Natural killer cell treated with Interleukin-12 subunit alpha and Interleukin-12 subunit beta and Interleukin-15 and Interleukin-18, amount 100 ng/mL, for 72 hours (primary cell): ENCODE data around the gene SURF4. TPM values are rescaled to one million over a fixed set of nuclear protein-coding genes. Genes with fewer than 3 reads are reported as not detected.

Experiments used
- ATAC-seq, 2 donors: fragments of 150-1000 bp; cut with Tn5 transposase in 1 of 2; sonication (Bioruptor Pico), chemical (Tn5 transposase) in 1 of 2; 2 replicates each; pipeline ENCODE4 v1.10.0; 2021
- DNase-seq: peaks from one replicate; pipeline ENCODE4 v3.0.0; 2022; ENCODE audit warnings: low spot score
- H3K27ac Mint-ChIP-seq, 2 donors: 1 replicate in 1 of 2; 2 replicates in 1 of 2; pipeline ENCODE4 v1.8.0; 2022; ENCODE audit warnings: mixed read lengths in 2 of 2, mild to moderate bottlenecking in 1 of 2, moderate library complexity in 1 of 2
- H3K27me3 Mint-ChIP-seq, 2 donors: 1 replicate in 1 of 2; 2 replicates in 1 of 2; pipeline ENCODE4 v1.8.0; 2022; ENCODE audit warnings: mixed read lengths in 2 of 2
- H3K36me3 Mint-ChIP-seq: one replicate; pipeline ENCODE4 v1.8.0; 2022; ENCODE audit warnings: mixed read lengths
- H3K4me1 Mint-ChIP-seq, 2 donors: 1 replicate in 1 of 2; 2 replicates in 1 of 2; pipeline ENCODE4 v1.8.0; 2022; ENCODE audit warnings: low read depth in 2 of 2, mixed read lengths in 2 of 2, mild to moderate bottlenecking in 1 of 2
- H3K4me3 Mint-ChIP-seq: one replicate; pipeline ENCODE4 v1.8.0; 2022; ENCODE audit warnings: mixed read lengths
- H3K9me3 Mint-ChIP-seq: 2 replicates; pipeline ENCODE4 v1.8.0; 2022; ENCODE audit warnings: mixed read lengths
- total RNA-seq, 2 donors: library from RNA; stranded (reverse); gene quantifications; one replicate each; pipeline ENCODE4 v1.2.3, GENCODE V29; 2022

The SURF4 gene
- total RNA-seq, 2 donors from 2014 or later, result 390 to 433 TPM

DNA sequence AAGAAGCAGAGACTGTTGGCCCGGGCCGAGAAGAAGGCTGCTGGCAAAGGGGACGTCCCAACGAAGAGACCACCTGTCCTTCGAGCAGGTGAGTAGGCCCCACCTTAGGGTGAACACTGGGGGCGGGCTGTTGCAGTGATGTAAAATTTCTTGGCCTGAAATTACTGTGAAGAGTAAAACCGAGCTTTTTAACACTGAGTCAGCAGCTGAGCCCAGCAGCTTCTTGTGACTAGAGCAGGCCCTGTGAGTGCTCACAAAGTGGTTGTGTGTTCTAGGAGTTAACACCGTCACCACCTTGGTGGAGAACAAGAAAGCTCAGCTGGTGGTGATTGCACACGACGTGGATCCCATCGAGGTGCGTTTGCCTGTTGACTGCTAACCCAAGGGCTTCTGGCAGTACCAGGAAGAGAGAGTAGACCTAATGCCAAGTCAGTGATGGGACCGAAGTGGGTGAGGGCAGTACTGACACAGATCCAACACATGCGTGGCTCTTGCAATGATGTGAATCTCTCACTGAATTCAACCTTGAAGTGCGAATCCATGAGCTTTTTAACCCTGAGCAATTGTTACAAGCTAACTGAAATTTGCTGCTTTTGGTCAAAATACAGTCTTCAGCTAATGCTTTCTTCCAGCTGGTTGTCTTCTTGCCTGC, 25.8 kb downstream of the SURF4 start:
- Mint-ChIP-seq H3K9me3 (no peaks in the 10 kb centered on the region), H3K36me3 (peaks cover 34% of the 10 kb centered on the region)

DNA sequence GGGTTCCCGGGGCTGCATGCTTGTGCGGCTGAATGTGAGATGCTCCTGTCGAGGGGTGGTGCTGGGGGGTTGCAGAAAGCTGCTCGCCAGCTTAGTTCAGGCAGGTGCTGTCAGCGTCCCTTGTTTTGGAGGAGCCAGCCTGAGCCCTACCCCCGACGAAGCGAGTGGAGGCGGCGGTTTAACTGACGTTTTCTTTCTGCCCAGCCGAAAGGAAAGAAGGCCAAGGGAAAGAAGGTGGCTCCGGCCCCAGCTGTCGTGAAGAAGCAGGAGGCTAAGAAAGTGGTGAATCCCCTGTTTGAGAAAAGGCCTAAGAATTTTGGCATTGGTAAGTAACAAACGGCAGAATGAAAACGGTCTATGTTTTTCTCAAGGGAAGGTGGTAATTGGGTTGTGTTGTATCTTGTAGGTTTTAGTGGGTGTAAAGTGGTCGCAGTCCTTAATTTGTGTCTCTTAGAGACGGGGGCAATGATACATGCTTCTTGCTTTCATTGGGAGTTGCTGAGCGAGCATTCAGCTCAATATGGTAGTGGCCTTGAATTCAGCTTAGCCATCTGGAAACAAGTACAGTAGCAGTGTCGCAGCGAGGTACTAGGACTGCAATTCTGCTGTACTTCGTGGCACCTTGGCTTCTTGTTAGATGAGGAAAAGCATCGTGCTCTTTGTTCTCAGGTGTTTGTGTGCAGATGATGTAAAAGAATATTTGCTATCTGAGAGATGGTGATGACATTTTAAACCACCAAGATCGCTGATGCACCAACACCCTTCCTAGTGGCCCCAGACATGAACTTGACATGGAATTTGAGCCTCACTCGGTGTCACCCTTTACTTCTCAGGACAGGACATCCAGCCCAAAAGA, 26.9 kb downstream of the SURF4 start:
- peaks cover 34% of the 10 kb centered on the region for H3K36me3 Mint-ChIP-seq
- H3K27ac Mint-ChIP-seq, result peak overlapping the region; percentile 85 to 98
- ATAC-seq (no peak), DNase-seq (no peak)
- H3K9me3 Mint-ChIP-seq, result no peaks in the 10 kb centered on the region
- peaks cover 40 to 43% of the 10 kb centered on the region in 2 donors for H3K4me1 Mint-ChIP-seq
- peak overlapping the region; percentile 91 for H3K4me3 Mint-ChIP-seq
- H3K27me3 Mint-ChIP-seq, result no peaks in the 10 kb centered on the region

More for the DNA sequence above, 25.8 kb downstream of the SURF4 start:
- Mint-ChIP-seq H3K27me3 (no peaks in the 10 kb centered on the region), H3K4me3 (peak overlapping the region; percentile 91), H3K27ac (peak overlapping the region; percentile 85 to 98), H3K4me1 (peaks cover 40 to 43% of the 10 kb centered on the region in 2 donors)
- ATAC-seq, result no peak
- no peak for DNase-seq

DNA sequence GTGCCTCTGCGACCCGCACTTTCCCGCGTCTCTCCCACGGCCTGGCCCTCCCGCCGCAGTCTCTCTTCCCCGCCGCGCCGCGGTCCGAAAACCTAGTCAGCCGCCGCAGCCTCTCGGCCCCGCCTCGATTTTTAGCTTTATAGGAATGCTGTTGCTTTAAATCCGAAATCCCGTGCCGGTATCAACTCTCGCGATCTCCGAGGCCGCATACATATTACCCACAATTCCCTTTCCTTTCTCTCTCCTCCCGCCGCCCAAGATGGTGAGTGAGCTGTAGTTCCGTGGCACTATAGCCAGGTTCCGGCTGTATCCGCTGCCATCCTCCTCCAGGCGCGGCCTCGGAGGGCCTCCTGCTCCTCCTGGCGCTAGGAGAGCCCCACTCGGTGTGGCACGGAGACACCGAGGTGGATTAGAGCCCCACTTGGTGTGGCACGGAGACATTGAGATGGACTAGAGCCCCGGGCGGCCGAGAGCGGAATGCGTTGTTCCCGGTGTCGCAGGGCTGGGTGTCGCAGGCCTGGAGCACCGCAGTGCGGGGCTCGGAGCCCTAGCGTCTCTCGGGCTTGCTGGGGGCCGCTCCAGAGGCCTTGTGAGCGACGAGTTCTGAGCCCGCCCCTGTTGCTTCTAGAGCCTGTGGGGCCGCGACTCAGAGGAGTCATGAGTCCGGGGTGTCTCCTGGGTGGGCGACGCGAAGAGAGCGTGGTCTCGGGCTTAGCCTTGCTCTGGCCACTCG, 27.7 kb downstream of the SURF4 start, which contains the start of the genes MED22 and RPL7A:
Gene MED22, minus strand, starts transcription at position 147 of the 733 bp plus-strand sequence. CDS start 1,469 bp downstream, outside the sequence.
Gene RPL7A, plus strand, starts transcription at position 234 of the 733 bp plus-strand sequence. Its CDS starts 26 bp downstream, at position 260.
- Mint-ChIP-seq H3K4me3 (peak within 1 kb of the TSS; percentile 91), H3K4me1 (peaks cover 38 to 41% of the 10 kb centered on the region in 2 donors), H3K9me3 (no peaks in the 10 kb centered on the region), H3K27me3 (no peaks in the 10 kb centered on the region), H3K27ac (peak within 1 kb of the TSS; percentile 90 to 98), H3K36me3 (peaks cover 34% of the 10 kb centered on the region)
- DNase-seq (peak; percentile 91), ATAC-seq (peak; percentile 87 to 95)

DNA sequence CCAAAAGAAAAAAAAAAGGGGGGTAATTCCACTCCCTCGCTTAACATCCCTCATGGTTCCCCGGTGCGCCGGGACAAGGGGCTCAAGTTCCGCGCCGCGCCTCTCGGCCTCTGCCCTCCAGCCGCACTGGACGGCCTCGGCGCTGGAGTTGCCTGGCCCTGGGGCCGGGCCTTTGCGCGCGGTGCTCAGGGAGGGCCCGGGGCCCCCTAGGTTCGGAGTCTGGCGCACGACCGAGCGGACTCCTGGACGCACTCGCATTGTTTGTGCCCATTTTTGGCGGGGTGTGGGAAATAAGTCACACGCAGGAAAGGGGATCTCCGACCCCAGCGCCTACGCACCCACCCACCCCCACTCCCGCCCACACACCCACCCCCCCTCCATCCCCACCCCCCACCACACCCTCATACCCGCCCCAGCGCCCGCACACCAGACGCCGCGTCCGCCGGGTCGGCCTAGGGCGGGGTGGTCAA, 28.3 kb downstream of the SURF4 start:
- Mint-ChIP-seq H3K27ac (peak overlapping the region; percentile 90 to 98), H3K9me3 (no peaks in the 10 kb centered on the region), H3K36me3 (peaks cover 34% of the 10 kb centered on the region), H3K4me1 (peaks cover 35 to 37% of the 10 kb centered on the region in 2 donors), H3K4me3 (peak overlapping the region; percentile 91), H3K27me3 (no peaks in the 10 kb centered on the region)
- DNase-seq (no peak), ATAC-seq (peak; percentile 64 to 66)

DNA sequence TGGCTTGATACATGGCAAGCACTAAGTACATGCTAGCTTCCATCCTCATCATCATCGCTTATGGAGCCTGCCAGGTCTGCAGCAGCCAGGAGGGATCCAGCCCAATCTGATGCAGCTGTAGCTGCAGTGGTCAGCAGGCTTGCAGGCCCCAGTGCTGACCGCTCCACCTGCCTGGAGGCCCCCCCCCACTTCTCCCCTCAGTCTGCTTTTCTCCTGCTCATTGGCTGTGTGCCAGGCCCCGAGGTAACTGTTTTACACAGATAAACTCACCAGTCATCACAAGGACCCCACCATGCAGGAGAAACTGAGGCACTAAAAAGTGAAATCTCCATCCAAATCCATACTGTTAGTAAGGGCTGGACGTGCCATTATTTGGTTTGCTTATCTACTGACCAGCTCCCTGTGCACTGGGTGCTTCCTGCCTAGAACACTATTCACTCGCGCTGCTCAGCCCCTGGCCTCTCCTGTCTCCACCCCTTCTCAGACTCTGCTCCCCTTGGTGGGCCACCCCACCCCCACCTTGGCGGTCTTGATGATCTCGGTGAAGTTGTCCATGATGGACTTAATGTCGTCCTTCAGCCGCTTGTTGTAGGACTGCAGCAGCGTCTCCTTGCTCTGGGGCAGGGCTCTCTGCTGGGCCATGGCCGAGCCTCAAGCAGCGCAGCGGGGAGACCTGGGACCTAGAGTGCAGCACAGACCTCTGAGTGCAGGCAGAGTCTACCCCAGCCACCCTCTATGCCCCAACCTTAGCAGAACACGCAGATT, 29.7 kb downstream of the SURF4 start:
- peak overlapping the region; percentile 56 to 90 for H3K27ac Mint-ChIP-seq
- no peak for ATAC-seq
- peaks cover 43 to 44% of the 10 kb centered on the region in 2 donors for H3K4me1 Mint-ChIP-seq
- peaks cover 30% of the 10 kb centered on the region for H3K36me3 Mint-ChIP-seq
- H3K27me3 Mint-ChIP-seq, result no peaks in the 10 kb centered on the region
- DNase-seq, result no peak
- H3K4me3 Mint-ChIP-seq, result peak overlapping the region; percentile 91
- no peaks in the 10 kb centered on the region for H3K9me3 Mint-ChIP-seq

DNA sequence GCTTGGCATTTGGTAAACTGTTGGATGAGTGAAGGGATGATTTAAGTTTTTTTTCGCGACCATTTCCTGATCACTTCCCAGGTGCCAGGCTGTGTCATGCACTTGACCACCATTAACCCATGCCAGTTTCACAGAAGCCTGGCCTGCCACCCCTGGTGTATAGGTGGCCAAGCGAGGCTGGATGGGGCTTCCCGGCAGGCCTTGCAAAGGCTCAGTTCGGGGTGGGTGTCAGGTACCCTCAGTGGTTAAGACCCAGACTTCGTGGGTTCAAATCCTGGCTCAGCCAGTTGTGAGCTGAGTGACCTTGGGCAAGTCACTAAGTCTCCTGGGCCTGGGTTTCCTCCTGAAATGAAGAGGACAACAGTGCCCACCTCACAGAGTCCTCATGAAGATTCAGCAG, 30.3 kb downstream of the SURF4 start:
- DNase-seq (no peak), ATAC-seq (no peak)
- peak overlapping the region; percentile 91 for H3K4me3 Mint-ChIP-seq
- no peak overlapping the region for H3K27ac Mint-ChIP-seq
- H3K9me3 Mint-ChIP-seq, result no peaks in the 10 kb centered on the region
- H3K36me3 Mint-ChIP-seq, result peaks cover 28% of the 10 kb centered on the region
- H3K4me1 Mint-ChIP-seq, result peaks cover 48 to 50% of the 10 kb centered on the region in 2 donors
- H3K27me3 Mint-ChIP-seq, result no peaks in the 10 kb centered on the region

DNA sequence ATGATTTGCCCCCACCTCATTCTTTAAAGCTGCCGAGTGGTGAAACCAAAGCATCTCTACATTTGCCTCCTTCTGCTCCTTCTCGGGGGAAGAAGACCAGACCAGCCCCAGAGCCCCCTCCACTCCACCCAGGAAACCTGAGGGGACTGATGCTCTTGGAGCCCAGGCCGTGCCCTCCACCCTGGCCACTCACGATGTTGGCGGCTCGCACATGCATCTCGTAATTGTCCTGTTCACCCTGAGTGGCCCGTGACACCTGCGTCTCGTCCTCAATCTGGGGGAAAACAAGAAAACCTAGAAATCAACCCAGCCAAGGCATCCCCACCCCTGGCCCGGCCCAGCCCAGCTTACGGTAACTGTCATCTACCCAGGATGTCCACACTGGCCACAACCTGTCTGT, 30.9 kb downstream of the SURF4 start:
- ATAC-seq (no peak), DNase-seq (no peak)
- no peaks in the 10 kb centered on the region for H3K27me3 Mint-ChIP-seq
- no peak overlapping the region for H3K27ac Mint-ChIP-seq
- peaks cover 22% of the 10 kb centered on the region for H3K36me3 Mint-ChIP-seq
- no peak overlapping the region for H3K4me3 Mint-ChIP-seq
- peaks cover 51 to 53% of the 10 kb centered on the region in 2 donors for H3K4me1 Mint-ChIP-seq
- no peaks in the 10 kb centered on the region for H3K9me3 Mint-ChIP-seq

DNA sequence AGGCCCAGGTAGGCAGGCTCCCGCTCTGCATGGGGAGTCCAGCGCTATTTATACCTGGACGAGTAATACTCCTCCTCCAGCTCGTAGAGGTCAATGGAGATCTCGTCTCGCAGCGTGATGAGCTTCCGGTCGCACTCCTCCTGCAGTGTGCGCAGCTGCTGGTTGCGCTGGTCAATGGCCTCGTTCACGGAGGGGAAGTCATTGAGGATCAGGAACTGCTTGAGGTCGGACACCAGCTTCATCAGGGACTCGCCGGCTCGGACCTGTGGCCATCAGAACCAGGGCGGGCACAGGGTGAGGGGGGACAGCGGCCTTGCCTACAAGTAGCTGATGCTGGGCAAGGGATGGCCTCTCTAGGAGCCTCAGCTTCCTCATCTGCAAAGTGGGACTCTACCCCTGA, 31.8 kb downstream of the SURF4 start:
- ATAC-seq (no peak), DNase-seq (no peak)
- no peak overlapping the region for H3K27ac Mint-ChIP-seq
- H3K4me1 Mint-ChIP-seq, result peaks cover 51 to 52% of the 10 kb centered on the region in 2 donors
- H3K36me3 Mint-ChIP-seq, result peaks cover 14% of the 10 kb centered on the region
- H3K9me3 Mint-ChIP-seq, result no peaks in the 10 kb centered on the region
- H3K27me3 Mint-ChIP-seq, result no peaks in the 10 kb centered on the region
- no peak overlapping the region for H3K4me3 Mint-ChIP-seq

DNA sequence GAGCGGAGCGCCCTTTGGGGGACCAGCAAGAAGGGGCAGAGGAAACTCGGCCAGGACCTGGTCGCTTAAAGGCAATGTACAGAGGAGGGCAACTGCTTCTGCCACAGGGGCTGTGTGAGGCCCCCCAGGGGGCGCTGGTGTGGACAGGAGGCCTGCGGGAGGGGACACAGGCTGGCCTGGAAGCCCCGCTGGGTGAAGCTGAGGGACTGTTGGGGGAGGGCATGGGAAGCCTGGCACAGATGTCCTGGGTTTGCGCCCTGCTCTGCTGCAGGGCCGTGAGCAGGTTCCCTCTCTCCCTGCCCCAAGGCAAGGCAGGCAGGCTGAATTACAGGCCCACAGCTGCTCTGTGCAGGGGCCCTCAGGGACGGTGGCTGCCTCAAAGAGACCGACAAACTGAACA, 33.3 kb downstream of the SURF4 start:
- no peak for ATAC-seq
- peaks cover 48 to 49% of the 10 kb centered on the region in 2 donors for H3K4me1 Mint-ChIP-seq
- peak overlapping the region in 1 of 2 donors; percentile 74 for H3K27ac Mint-ChIP-seq
- no peaks in the 10 kb centered on the region for H3K9me3 Mint-ChIP-seq
- no peaks in the 10 kb centered on the region for H3K27me3 Mint-ChIP-seq
- no peak overlapping the region for H3K4me3 Mint-ChIP-seq
- peaks cover 6% of the 10 kb centered on the region for H3K36me3 Mint-ChIP-seq
- no peak for DNase-seq

DNA sequence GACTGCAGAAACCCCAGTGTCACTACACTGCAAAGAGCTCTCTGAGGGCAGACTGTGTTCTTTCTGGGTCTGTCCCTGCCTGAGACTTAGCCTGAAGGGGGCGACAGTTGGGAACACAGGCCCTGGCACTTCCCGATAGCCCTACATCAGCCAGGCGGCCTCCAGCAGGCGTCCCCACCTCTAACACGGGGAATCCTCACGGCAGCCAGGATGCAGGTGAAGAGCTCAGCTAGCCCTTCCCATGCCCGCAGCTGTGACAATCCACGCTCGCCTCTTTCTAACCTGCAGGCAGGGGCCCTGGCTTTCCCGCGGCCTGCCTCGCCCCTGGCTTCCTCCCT, 33.8 kb downstream of the SURF4 start:
- Mint-ChIP-seq H3K27ac (peak overlapping the region; percentile 74 to 86), H3K27me3 (no peaks in the 10 kb centered on the region), H3K4me1 (peaks cover 46 to 47% of the 10 kb centered on the region in 2 donors), H3K4me3 (peak overlapping the region; percentile 58), H3K9me3 (no peaks in the 10 kb centered on the region), H3K36me3 (peaks cover 6% of the 10 kb centered on the region)
- ATAC-seq (no peak), DNase-seq (no peak)

DNA sequence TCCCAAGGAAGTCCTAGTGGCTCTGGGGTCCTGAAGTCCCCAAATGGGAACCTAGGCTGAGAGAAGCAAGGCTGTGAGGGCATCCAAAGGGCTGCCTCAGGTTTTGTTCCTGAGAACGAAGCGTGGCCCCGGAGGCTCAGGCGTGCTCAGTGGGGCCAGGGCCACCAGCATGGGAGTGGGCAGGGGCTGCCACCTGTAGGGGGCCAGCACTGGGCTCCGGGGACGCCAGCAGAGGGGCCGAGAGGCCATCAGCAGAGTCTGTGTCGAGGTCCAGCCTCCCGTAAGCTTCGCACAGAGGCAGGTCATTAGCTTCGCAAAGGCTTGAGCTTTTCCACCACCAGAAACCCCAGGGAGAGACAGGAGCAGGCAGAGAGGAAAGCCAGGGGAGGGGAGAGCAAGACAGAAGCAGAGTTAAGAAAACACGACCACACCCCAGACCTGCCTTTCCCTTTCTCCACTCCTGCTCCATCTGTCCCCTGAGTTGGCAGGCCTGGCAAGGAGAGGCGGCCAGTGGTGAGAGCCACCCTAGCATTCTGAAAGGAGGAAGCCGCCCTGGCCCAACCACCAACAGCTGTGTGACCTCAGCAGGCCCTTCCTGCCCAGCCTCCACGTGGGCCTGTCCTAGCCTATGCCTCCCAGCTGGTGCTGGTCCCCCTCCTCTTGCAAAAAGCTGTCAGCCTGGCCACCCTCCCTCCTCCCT, 34.3 kb downstream of the SURF4 start:
- Mint-ChIP-seq H3K36me3 (peaks cover 6% of the 10 kb centered on the region), H3K9me3 (no peaks in the 10 kb centered on the region), H3K27me3 (no peaks in the 10 kb centered on the region), H3K27ac (peak overlapping the region; percentile 74 to 86), H3K4me3 (peak overlapping the region; percentile 58), H3K4me1 (peaks cover 41 to 42% of the 10 kb centered on the region in 2 donors)
- ATAC-seq (peak; percentile 77 to 90), DNase-seq (peak; percentile 69)

DNA sequence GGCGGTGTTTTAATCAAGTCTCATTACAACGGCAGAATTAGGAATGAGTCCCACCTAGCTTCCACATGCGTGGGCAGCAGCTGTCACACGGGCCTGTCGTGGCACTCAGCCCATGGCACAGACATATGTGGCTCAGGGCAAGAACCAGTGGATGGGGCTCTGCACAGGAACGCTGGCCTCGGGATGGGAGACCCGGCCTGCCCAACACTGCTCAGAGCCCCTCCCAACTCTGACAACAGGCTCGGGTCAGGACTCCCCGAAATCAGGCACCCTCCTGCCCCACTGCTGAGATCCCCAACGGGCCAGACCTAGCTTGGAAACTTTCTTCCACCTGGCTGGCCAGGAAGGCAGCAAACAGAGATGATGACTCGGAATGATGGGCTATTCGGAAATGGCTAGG, 34.9 kb downstream of the SURF4 start:
- H3K36me3 Mint-ChIP-seq, result peaks cover 6% of the 10 kb centered on the region
- peaks cover 38 to 40% of the 10 kb centered on the region in 2 donors for H3K4me1 Mint-ChIP-seq
- peak overlapping the region; percentile 74 to 86 for H3K27ac Mint-ChIP-seq
- ATAC-seq (no peak), DNase-seq (no peak)
- H3K27me3 Mint-ChIP-seq, result no peaks in the 10 kb centered on the region
- H3K9me3 Mint-ChIP-seq, result no peaks in the 10 kb centered on the region
- peak overlapping the region; percentile 56 for H3K4me3 Mint-ChIP-seq
